SK-N-SH treated with all-trans-retinoic acid at 6 μM for 48 hours (cell line): ENCODE measurements around the gene INPP4B.
A peak's percentile ranks its signal among the peaks of the same experiment; 100 is the strongest.

Experiments
- ATAC-seq: fragments of 200-7000 bp; cut with Tn5 transposase; 3 replicates; pipeline ENCODE4 v1.9.1; 2020; ENCODE audit warnings: mild to moderate bottlenecking, moderate library complexity
- ARNTL ChIP-seq: fragments of 450-650 bp; formaldehyde crosslinking; IDR thresholded peaks from 2 replicates; pipeline ENCODE4 v1.5.0; 2020; ENCODE audit warnings: low read depth, mild to moderate bottlenecking, moderate library complexity, borderline replicate concordance
- BACH2 ChIP-seq: fragments of 250-450 bp; sonication (Bioruptor Pico); IDR thresholded peaks from 2 replicates; pipeline ENCODE4 v1.9.0; 2021; ENCODE audit warnings: mild to moderate bottlenecking, borderline replicate concordance
- CREB5 ChIP-seq: fragments of 250-450 bp; sonication (Bioruptor Pico); IDR thresholded peaks from 2 replicates; pipeline ENCODE4 v1.5.1; 2020; ENCODE audit warnings: low read depth, mild to moderate bottlenecking, moderate library complexity
- CSDC2 ChIP-seq: fragments of 250-450 bp; sonication (Bioruptor Pico); IDR thresholded peaks from 2 replicates; pipeline ENCODE4 v1.5.0; 2020; ENCODE audit warnings: mild to moderate bottlenecking, moderate library complexity
- CSRNP3 ChIP-seq: fragments of 250-450 bp; sonication (Bioruptor Pico); IDR thresholded peaks from 2 replicates; pipeline ENCODE4 v1.5.1; 2021; ENCODE audit warnings: mild to moderate bottlenecking, moderate library complexity
- ESRRG ChIP-seq: fragments of 250-450 bp; sonication (Bioruptor Pico); IDR thresholded peaks from 2 replicates; pipeline ENCODE4 v1.6.1; 2021; ENCODE audit warnings: mild to moderate bottlenecking
- GLIS3 ChIP-seq: fragments of 250-450 bp; sonication (Bioruptor Pico); IDR thresholded peaks from 2 replicates; pipeline ENCODE4 v1.5.0; 2020; ENCODE audit warnings: mild to moderate bottlenecking, moderate library complexity
- ISL1 ChIP-seq: fragments of 250-450 bp; sonication (Bioruptor Pico); IDR thresholded peaks from 2 replicates; pipeline ENCODE4 v2.1.2; 2022; ENCODE audit warnings: mild to moderate bottlenecking, moderate library complexity
- OSR1 ChIP-seq: fragments of 250-450 bp; sonication (Bioruptor Pico); IDR thresholded peaks from 2 replicates; pipeline ENCODE4 v1.8.0; 2022; ENCODE audit warnings: moderate library complexity, mild to moderate bottlenecking, inconsistent platforms
- PATZ1 ChIP-seq: fragments of 250-450 bp; sonication (Bioruptor Pico); IDR thresholded peaks from 2 replicates; pipeline ENCODE4 v1.8.0; 2020; ENCODE audit warnings: mild to moderate bottlenecking, moderate library complexity, borderline replicate concordance
- POU6F1 ChIP-seq: fragments of 250-450 bp; sonication (Bioruptor Pico); IDR thresholded peaks from 2 replicates; pipeline ENCODE4 v1.8.0; 2021; ENCODE audit warnings: low read depth, mild to moderate bottlenecking, moderate library complexity, borderline replicate concordance
- PPARA ChIP-seq: fragments of 250-450 bp; sonication (Bioruptor Pico); IDR thresholded peaks from 2 replicates; pipeline ENCODE4 v1.5.0; 2020; ENCODE audit warnings: mild to moderate bottlenecking, borderline replicate concordance
- RARB ChIP-seq: fragments of 250-450 bp; sonication (Bioruptor Pico); IDR thresholded peaks from 2 replicates; pipeline ENCODE4 v1.8.0; 2021; ENCODE audit warnings: mild to moderate bottlenecking, moderate library complexity
- SNAI2 ChIP-seq: fragments of 250-450 bp; sonication (Bioruptor Pico); IDR thresholded peaks from 2 replicates; pipeline ENCODE4 v1.5.0; 2020; ENCODE audit warnings: mild to moderate bottlenecking, moderate library complexity
- TOX ChIP-seq: fragments of 250-450 bp; sonication (Bioruptor Pico); IDR thresholded peaks from 2 replicates; pipeline ENCODE4 v1.8.0; 2021; ENCODE audit warnings: mild to moderate bottlenecking, moderate library complexity, borderline replicate concordance
- TSHZ2 ChIP-seq: fragments of 250-450 bp; sonication (Bioruptor Pico); IDR thresholded peaks from 2 replicates; pipeline ENCODE4 v1.5.0; 2020; ENCODE audit warnings: mild to moderate bottlenecking, moderate library complexity
- ZC3H10 ChIP-seq: fragments of 250-450 bp; sonication (Bioruptor Pico); IDR thresholded peaks from 2 replicates; pipeline ENCODE4 v1.5.1; 2021; ENCODE audit warnings: mild to moderate bottlenecking, moderate library complexity
- ZFP3 ChIP-seq: fragments of 250-450 bp; sonication (Bioruptor Pico); IDR thresholded peaks from 2 replicates; pipeline ENCODE4 v1.5.0; 2020; ENCODE audit warnings: mild to moderate bottlenecking, moderate library complexity
- ZFP30 ChIP-seq: fragments of 450-650 bp; formaldehyde crosslinking; IDR thresholded peaks from 2 replicates; pipeline ENCODE4 v1.5.0; 2022; ENCODE audit warnings: mild to moderate bottlenecking, moderate library complexity
- ZNF565 ChIP-seq: fragments of 450-650 bp; formaldehyde crosslinking; conservative IDR thresholded peaks from 2 replicates; pipeline ENCODE4 v1.5.0; 2020; ENCODE audit warnings: low read depth, mild to moderate bottlenecking, moderate library complexity
- ZNF70 ChIP-seq: fragments of 450-650 bp; formaldehyde crosslinking; IDR thresholded peaks from 2 replicates; pipeline ENCODE4 v1.5.0; 2020; ENCODE audit warnings: mild to moderate bottlenecking, moderate library complexity
- ZNF8 ChIP-seq: fragments of 450-650 bp; formaldehyde crosslinking; IDR thresholded peaks from 2 replicates; pipeline ENCODE4 v1.5.0; 2020; ENCODE audit warnings: mild to moderate bottlenecking, moderate library complexity

Gene INPP4B

GRCh38 chr4:142265536-142265935 lies 580.6 kb downstream of the INPP4B start:
- peak; percentile 85 for ATAC-seq
- TF ChIP-seq TSHZ2 (CRISPR knock-in tag) (no peak), PATZ1 (CRISPR knock-in tag) (no peak), ZNF8 (CRISPR knock-in tag) (no peak), PPARA (CRISPR knock-in tag) (no peak), ZNF565 (CRISPR knock-in tag) (no peak), BACH2 (CRISPR knock-in tag) (no peak), CREB5 (CRISPR knock-in tag) (no peak), ARNTL (CRISPR knock-in tag) (no peak), RARB (CRISPR knock-in tag) (no peak), CSDC2 (no peak), ZNF70 (CRISPR knock-in tag) (no peak), ZFP30 (CRISPR knock-in tag) (no peak), GLIS3 (CRISPR knock-in tag) (no peak), SNAI2 (CRISPR knock-in tag) (no peak), ESRRG (CRISPR knock-in tag) (no peak), POU6F1 (no peak), OSR1 (CRISPR knock-in tag) (no peak)

- peak; percentile 58 for ATAC-seq
- TF ChIP-seq TOX (CRISPR knock-in tag) (peak; percentile 45; the same call in 1 of the 2 replicates), ZFP30 (CRISPR knock-in tag) (no peak)
These were observed 581.1 kb downstream of the INPP4B start for GRCh38 chr4:142264961-142265360.

- TF ChIP-seq CSDC2 (no peak), OSR1 (CRISPR knock-in tag) (no peak), GLIS3 (CRISPR knock-in tag) (no peak), PPARA (CRISPR knock-in tag) (no peak), ZFP30 (CRISPR knock-in tag) (no peak), ESRRG (CRISPR knock-in tag) (no peak), BACH2 (CRISPR knock-in tag) (no peak), ZFP3 (CRISPR knock-in tag) (no peak), CSRNP3 (CRISPR knock-in tag) (no peak), ISL1 (CRISPR knock-in tag) (no peak), ZNF70 (CRISPR knock-in tag) (no peak), ZC3H10 (CRISPR knock-in tag) (no peak), TOX (CRISPR knock-in tag) (no peak), SNAI2 (CRISPR knock-in tag) (no peak), ARNTL (CRISPR knock-in tag) (no peak)
- no peak for ATAC-seq
These were observed 583.1 kb downstream of the INPP4B start for GRCh38 chr4:142262956-142263355.
